ENCODE measurements around the gene QSOX2. TPM values are rescaled to one million over a fixed set of nuclear protein-coding genes. Genes with fewer than 3 reads are reported as not detected.

Gene QSOX2
- total RNA-seq, 1 experiment from 2014 or later, result 34.6 TPM

DNA sequence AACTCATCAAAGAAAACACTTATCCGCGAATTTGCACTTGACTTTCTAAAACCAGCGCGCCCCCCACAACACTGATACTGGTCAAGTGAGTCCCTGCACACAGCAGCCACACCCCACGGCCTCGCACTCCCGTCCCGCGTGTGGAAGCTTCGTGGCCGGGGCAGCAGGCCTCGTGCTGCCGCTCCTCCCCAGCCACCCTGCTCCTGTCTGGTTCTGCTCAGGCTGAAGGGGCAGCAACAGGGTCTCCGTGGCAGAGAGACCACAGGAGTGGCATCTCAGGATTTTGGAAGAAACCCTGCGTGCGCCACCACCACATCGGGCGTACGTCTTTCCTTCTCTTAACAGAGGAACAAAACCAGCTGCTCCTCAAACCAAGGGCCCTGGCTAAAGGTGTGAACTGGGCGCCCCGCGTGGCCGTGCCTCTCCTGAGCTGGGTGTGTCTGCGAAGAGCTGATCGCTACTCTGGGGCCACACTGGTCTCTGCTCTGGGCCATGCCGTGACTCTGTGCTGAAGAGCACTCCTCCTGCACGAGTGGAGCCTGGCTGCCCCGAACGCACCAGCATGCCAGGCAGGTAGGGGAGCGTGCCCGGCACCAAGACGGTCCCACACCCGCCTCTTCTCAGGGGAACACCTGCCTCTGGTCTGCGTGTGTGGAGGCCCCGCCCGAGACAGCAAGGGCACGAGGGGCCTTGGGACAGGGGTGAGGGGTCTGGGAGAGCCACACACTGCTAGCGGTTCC, 23.3 kb downstream of the QSOX2 start:
- Histone ChIP-seq H3K27ac (ENCODE audit: low read depth, low read length) (no peak overlapping the region), H3K79me2 (ENCODE audit: insufficient read depth, low read length) (peaks cover 76% of the 10 kb centered on the region), H2AFZ (ENCODE audit: low read depth, low read length, poor library complexity, severe bottlenecking) (no peak overlapping the region), H3K9me2 (ENCODE audit: insufficient read depth) (no peaks in the 10 kb centered on the region), H3K9me3 (ENCODE audit: control insufficient read depth in 1 of 2, insufficient read depth in 1 of 2, low read depth in 1 of 2, low read length in 2 of 2) (no peaks in the 10 kb centered on the region), H3K27me3 (ENCODE audit: insufficient read depth, low read length) (no peaks in the 10 kb centered on the region), H3K4me3 (replicated peaks in 1 of 2; ENCODE audit: low read depth in 1 of 2, low read length in 2 of 2) (no peak overlapping the region), H3K4me1 (ENCODE audit: control insufficient read depth in 1 of 2, insufficient read depth in 2 of 2, low read length in 2 of 2) (peaks cover 11 to 33% of the 10 kb centered on the region in 2 experiments), H3K9ac (ENCODE audit: low read length) (no peak overlapping the region), H4K20me1 (ENCODE audit: insufficient read depth) (peaks cover 5% of the 10 kb centered on the region; the same call in 1 of the 2 replicates), H3K36me3 (ENCODE audit: control insufficient read depth in 1 of 2, insufficient read depth in 2 of 2, low read length in 2 of 2) (peaks cover 6 to 57% of the 10 kb centered on the region in 2 experiments; a peak in 3 of 4 replicates), H3K4me2 (ENCODE audit: low read length) (no peak overlapping the region)
- RAD21 ChIA-PET (ENCODE audit: low non-redundant PET in 1 of 2, low total read pairs in 2 of 2, uncharacterized antibody in 2 of 2, unreplicated experiment in 2 of 2), result no interaction called here
- BruUV-seq (replicated peaks), result no TSS peak
- intact Hi-C loops (cut with micrococcal nuclease), result loop anchor here (10.0 kb wide), 1 partner anchor 258 kb away; the partner anchor contains the start of gene UBAC1
- DNase-seq (ENCODE audit: low read depth, low spot score), result no peak
- TF ChIP-seq EZH2phosphoT487 (IDR thresholded peaks at IDR 0.05; ENCODE audit: borderline replicate concordance), result no peak
- TF ChIP-seq YY1 (IDR thresholded peaks at IDR 0.05; ENCODE audit: extremely low read depth, insufficient replicate concordance, low read depth, low read length), result no peak
- no peak for TF ChIP-seq CBX3 (IDR thresholded peaks at IDR 0.05; ENCODE audit: low read depth)
- TF ChIP-seq SRF (IDR thresholded peaks at IDR 0.05; ENCODE audit: low read depth), result no peak
- TF ChIP-seq ELF1 (IDR thresholded peaks at IDR 0.05; ENCODE audit: borderline replicate concordance, low read depth), result no peak
- TF ChIP-seq, protein P1, sequence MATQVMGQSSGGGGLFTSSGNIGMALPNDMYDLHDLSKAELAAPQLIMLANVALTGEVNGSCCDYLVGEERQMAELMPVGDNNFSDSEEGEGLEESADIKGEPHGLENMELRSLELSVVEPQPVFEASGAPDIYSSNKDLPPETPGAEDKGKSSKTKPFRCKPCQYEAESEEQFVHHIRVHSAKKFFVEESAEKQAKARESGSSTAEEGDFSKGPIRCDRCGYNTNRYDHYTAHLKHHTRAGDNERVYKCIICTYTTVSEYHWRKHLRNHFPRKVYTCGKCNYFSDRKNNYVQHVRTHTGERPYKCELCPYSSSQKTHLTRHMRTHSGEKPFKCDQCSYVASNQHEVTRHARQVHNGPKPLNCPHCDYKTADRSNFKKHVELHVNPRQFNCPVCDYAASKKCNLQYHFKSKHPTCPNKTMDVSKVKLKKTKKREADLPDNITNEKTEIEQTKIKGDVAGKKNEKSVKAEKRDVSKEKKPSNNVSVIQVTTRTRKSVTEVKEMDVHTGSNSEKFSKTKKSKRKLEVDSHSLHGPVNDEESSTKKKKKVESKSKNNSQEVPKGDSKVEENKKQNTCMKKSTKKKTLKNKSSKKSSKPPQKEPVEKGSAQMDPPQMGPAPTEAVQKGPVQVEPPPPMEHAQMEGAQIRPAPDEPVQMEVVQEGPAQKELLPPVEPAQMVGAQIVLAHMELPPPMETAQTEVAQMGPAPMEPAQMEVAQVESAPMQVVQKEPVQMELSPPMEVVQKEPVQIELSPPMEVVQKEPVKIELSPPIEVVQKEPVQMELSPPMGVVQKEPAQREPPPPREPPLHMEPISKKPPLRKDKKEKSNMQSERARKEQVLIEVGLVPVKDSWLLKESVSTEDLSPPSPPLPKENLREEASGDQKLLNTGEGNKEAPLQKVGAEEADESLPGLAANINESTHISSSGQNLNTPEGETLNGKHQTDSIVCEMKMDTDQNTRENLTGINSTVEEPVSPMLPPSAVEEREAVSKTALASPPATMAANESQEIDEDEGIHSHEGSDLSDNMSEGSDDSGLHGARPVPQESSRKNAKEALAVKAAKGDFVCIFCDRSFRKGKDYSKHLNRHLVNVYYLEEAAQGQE (IDR thresholded peaks at IDR 0.05; ENCODE audit: low read depth), result no peak
- TF ChIP-seq, protein P2, sequence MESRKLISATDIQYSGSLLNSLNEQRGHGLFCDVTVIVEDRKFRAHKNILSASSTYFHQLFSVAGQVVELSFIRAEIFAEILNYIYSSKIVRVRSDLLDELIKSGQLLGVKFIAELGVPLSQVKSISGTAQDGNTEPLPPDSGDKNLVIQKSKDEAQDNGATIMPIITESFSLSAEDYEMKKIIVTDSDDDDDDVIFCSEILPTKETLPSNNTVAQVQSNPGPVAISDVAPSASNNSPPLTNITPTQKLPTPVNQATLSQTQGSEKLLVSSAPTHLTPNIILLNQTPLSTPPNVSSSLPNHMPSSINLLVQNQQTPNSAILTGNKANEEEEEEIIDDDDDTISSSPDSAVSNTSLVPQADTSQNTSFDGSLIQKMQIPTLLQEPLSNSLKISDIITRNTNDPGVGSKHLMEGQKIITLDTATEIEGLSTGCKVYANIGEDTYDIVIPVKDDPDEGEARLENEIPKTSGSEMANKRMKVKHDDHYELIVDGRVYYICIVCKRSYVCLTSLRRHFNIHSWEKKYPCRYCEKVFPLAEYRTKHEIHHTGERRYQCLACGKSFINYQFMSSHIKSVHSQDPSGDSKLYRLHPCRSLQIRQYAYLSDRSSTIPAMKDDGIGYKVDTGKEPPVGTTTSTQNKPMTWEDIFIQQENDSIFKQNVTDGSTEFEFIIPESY (IDR thresholded peaks at IDR 0.05; ENCODE audit: extremely low read depth, insufficient replicate concordance, low read length), result no peak
- TF ChIP-seq RAD21 (IDR thresholded peaks at IDR 0.05; ENCODE audit: low read depth), result no peak
- TF ChIP-seq FOSL1 (IDR thresholded peaks at IDR 0.05; ENCODE audit: low read depth), result no peak
- TF ChIP-seq EZH2 (IDR thresholded peaks at IDR 0.05), result no peak
- TF ChIP-seq EGR1 (IDR thresholded peaks at IDR 0.05; ENCODE audit: low read depth), result no peak
- TF ChIP-seq SP1 (IDR thresholded peaks at IDR 0.05; ENCODE audit: low read depth), result no peak
- TF ChIP-seq, protein P3, sequence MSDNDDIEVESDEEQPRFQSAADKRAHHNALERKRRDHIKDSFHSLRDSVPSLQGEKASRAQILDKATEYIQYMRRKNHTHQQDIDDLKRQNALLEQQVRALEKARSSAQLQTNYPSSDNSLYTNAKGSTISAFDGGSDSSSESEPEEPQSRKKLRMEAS (IDR thresholded peaks at IDR 0.05), result no peak
- no peak for TF ChIP-seq ZNF274 (IDR thresholded peaks at IDR 0.05; ENCODE audit: low read depth, low read length)
- no peak for TF ChIP-seq POLR2A (IDR thresholded peaks at IDR 0.05; ENCODE audit: borderline replicate concordance, extremely low read depth, insufficient read depth, insufficient read length)
- TF ChIP-seq CEBPB (IDR thresholded peaks at IDR 0.05; ENCODE audit: low read depth), result no peak
- TF ChIP-seq TCF7L2 (IDR thresholded peaks at IDR 0.05; ENCODE audit: borderline replicate concordance, extremely low read depth, insufficient read depth, insufficient read length), result no peak
- no peak for TF ChIP-seq JUND (IDR thresholded peaks at IDR 0.05)
- TF ChIP-seq SIN3A (IDR thresholded peaks at IDR 0.05; ENCODE audit: low read depth), result no peak
- CTCF ChIA-PET, result no interaction called here
- POLR2A ChIA-PET, result no interaction called here
- ATAC-seq, result no peak
